BLaER1 treated with 17β-estradiol and CSF1 and Interleukin-3, amounts not matched to agents 10 nM and 100 nM (cell line): Measurements from ENCODE around the gene APOOL.

Source experiments
- H3K27ac ChIP-seq, 11 experiments: shearing (Covaris generic); formaldehyde crosslinking; 2 replicates each; pipeline ENCODE4 v1.8.1; 2022
- H3K27me3 ChIP-seq, 11 experiments: shearing (Covaris generic); formaldehyde crosslinking; 2 replicates each; pipeline ENCODE4 v1.8.1; 2022
- H3K36me3 ChIP-seq, 11 experiments: shearing (Covaris generic); formaldehyde crosslinking; 2 replicates each; pipeline ENCODE4 v1.8.1; 2022
- H3K4me1 ChIP-seq, 10 experiments: shearing (Covaris generic); formaldehyde crosslinking; 2 replicates each; pipeline ENCODE4 v1.8.1; 2022
- H3K4me2 ChIP-seq, 11 experiments: shearing (Covaris generic); formaldehyde crosslinking; 2 replicates each; pipeline ENCODE4 v1.8.1; 2022
- H3K4me3 ChIP-seq, 10 experiments: shearing (Covaris generic); formaldehyde crosslinking; 2 replicates each; pipeline ENCODE4 v1.8.1; 2022
- H3K9ac ChIP-seq, 11 experiments: shearing (Covaris generic); formaldehyde crosslinking; 2 replicates each; pipeline ENCODE4 v1.8.1; 2022
- H3K9me3 ChIP-seq, 11 experiments: shearing (Covaris generic); formaldehyde crosslinking; replicated peaks in 1 of 11; 2 replicates each; pipeline ENCODE4 v1.8.1; 2022
- H4K20me1 ChIP-seq, 11 experiments: shearing (Covaris generic); formaldehyde crosslinking; 2 replicates each; pipeline ENCODE4 v1.8.1; 2022
- Cebpa-rat ChIP-seq, 11 experiments: shearing (Covaris generic); IDR thresholded peaks; 2 replicates each; pipeline ENCODE4 v1.8.1; 2022

APOOL gene

DNA sequence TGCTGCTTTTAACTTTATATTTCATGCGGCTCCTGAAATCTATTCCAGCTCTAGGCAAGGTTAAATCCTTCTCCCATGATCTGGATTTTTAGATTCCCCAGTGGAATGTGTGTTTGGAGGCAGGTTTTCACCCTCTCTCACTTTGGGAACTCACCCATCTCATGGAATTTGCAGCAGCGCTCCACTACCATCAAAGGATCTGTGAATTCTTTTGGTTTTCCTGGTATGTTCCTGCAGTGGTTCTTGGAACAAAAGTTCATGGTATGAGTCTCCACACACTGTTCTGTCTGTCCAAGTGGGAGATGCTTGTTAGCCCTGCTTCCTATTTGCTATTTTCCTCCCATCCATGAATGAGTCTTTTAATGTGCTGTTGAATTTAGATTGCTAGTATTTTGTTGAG, 14.0 kb downstream of the APOOL start:
- peaks cover 31 to 60% (median 48%) of the 10 kb centered on the region in 11 experiments for H3K9me3 ChIP-seq
- H4K20me1 ChIP-seq = peaks cover 0 to 7% (median 0%) of the 10 kb centered on the region in 11 experiments; a peak in 1 of 22 replicates
- no peak overlapping the region for H3K9ac ChIP-seq
- no peak overlapping the region for H3K4me3 ChIP-seq
- no peak overlapping the region for H3K4me2 ChIP-seq
- no peak overlapping the region for H3K27ac ChIP-seq
- H3K4me1 ChIP-seq = no peaks in the 10 kb centered on the region
- peaks cover 0 to 22% (median 9%) of the 10 kb centered on the region in 11 experiments; a peak in 10 of 22 replicates for H3K36me3 ChIP-seq
- peaks cover 5 to 68% (median 56%) of the 10 kb centered on the region in 11 experiments; a peak in 20 of 22 replicates for H3K27me3 ChIP-seq
- TF ChIP-seq Cebpa-rat (IDR thresholded peaks at IDR 0.05) = no peak

GRCh38 chrX:85018471-85018870, 14.8 kb downstream of the APOOL start:
- H3K9ac ChIP-seq = no peak overlapping the region
- no peak for TF ChIP-seq Cebpa-rat (IDR thresholded peaks at IDR 0.05)
- peaks cover 0 to 7% (median 0%) of the 10 kb centered on the region in 11 experiments; a peak in 1 of 22 replicates for H4K20me1 ChIP-seq
- peaks cover 0 to 22% (median 9%) of the 10 kb centered on the region in 11 experiments; a peak in 10 of 22 replicates for H3K36me3 ChIP-seq
- no peak overlapping the region for H3K27ac ChIP-seq
- H3K4me1 ChIP-seq = no peaks in the 10 kb centered on the region
- H3K4me3 ChIP-seq = no peak overlapping the region
- H3K27me3 ChIP-seq = peaks cover 8 to 71% (median 57%) of the 10 kb centered on the region in 11 experiments; a peak in 20 of 22 replicates
- no peak overlapping the region for H3K4me2 ChIP-seq
- H3K9me3 ChIP-seq = peaks cover 31 to 58% (median 48%) of the 10 kb centered on the region in 11 experiments

DNA sequence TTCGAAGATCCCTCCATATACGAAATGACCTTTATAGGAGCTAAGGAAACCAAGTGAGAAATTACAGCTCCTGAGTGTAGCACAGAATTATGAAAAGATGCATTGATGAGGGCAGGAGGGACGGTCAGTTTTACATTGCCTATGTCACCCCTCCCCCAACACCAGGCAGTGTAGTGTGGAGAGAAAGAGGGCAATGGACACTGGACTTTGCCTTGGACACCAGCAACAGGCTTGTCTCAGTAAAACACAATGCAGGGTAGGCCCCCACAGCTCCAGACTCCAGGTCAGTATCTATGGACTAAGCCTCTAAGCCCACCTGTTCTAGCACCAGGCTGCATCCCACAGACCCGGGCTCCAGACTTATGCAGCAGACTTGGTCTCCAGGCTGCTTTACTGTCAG, 16.5 kb downstream of the APOOL start:
- Histone ChIP-seq H3K36me3 (peaks cover 0 to 22% (median 9%) of the 10 kb centered on the region in 11 experiments; a peak in 10 of 22 replicates), H4K20me1 (peaks cover 0 to 7% (median 0%) of the 10 kb centered on the region in 11 experiments; a peak in 2 of 22 replicates), H3K27ac (no peak overlapping the region), H3K4me1 (no peaks in the 10 kb centered on the region), H3K9ac (no peak overlapping the region), H3K4me2 (no peak overlapping the region), H3K9me3 (peaks cover 31 to 58% (median 48%) of the 10 kb centered on the region in 11 experiments), H3K27me3 (peaks cover 17 to 72% (median 58%) of the 10 kb centered on the region in 11 experiments; a peak in 21 of 22 replicates), H3K4me3 (no peak overlapping the region)
- TF ChIP-seq Cebpa-rat (IDR thresholded peaks at IDR 0.05) = no peak

DNA sequence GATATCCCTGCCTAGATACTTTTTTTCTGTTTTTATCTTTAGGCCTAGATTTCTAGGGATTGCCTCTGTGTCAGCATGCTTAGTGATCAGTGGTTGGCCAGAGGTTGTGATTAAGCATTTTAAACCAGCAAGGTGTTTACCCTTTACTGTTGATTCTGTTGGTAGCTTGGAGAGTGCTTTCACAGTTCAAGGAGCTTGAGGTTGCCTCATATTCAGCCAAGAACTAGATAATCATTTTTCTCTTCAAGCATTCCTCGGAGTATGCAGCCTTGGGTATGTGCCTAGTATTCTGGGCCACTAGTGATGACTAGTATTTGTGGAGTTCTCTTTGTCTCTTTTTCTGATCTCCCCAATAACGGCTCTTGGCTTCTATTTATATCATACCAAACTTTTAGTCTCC, 20.4 kb downstream of the APOOL start:
- H3K36me3 ChIP-seq = peaks cover 0 to 4% (median 0%) of the 10 kb centered on the region in 11 experiments; a peak in 3 of 22 replicates
- no peak overlapping the region for H3K4me3 ChIP-seq
- H4K20me1 ChIP-seq = peaks cover 0 to 12% (median 0%) of the 10 kb centered on the region in 11 experiments; a peak in 6 of 22 replicates
- peaks cover 45 to 84% (median 80%) of the 10 kb centered on the region in 11 experiments for H3K27me3 ChIP-seq
- no peak overlapping the region for H3K4me2 ChIP-seq
- no peak overlapping the region for H3K27ac ChIP-seq
- TF ChIP-seq Cebpa-rat (IDR thresholded peaks at IDR 0.05) = no peak
- no peaks in the 10 kb centered on the region for H3K4me1 ChIP-seq
- H3K9ac ChIP-seq = no peak overlapping the region
- peaks cover 9 to 36% (median 23%) of the 10 kb centered on the region in 11 experiments; a peak in 21 of 22 replicates for H3K9me3 ChIP-seq

DNA sequence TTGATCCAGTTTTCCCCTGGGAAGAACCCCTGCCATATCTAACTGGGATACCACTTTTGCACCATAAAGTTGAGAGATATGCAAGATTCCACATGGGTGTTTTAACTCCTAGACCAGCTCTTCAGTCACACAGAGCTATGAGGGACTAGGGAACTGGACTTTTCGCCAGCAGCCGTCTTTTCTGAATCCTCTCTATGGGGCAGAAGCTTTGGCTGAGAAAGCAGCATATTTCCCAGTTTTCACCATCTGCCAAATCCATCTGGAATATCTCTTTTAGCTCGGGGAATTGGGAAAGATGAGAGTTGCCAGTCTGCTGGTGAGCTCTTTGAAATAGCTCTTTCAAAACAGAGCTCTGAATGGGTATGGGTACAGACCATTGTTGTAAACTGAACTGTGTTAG, 20.9 kb downstream of the APOOL start:
- Histone ChIP-seq H3K27ac (no peak overlapping the region), H3K9me3 (peaks cover 4 to 31% (median 18%) of the 10 kb centered on the region in 11 experiments; a peak in 17 of 22 replicates), H3K4me3 (no peak overlapping the region), H3K36me3 (0 out of 22 replicates have a peak, but pooled peaks cover 0 to 4% (median 0%) of the 10 kb centered on the region in 11 experiments), H3K9ac (no peak overlapping the region), H3K27me3 (peaks cover 45 to 89% (median 85%) of the 10 kb centered on the region in 11 experiments), H4K20me1 (peaks cover 0 to 12% (median 0%) of the 10 kb centered on the region in 11 experiments; a peak in 6 of 22 replicates), H3K4me2 (no peak overlapping the region), H3K4me1 (no peaks in the 10 kb centered on the region)
- no peak for TF ChIP-seq Cebpa-rat (IDR thresholded peaks at IDR 0.05)

DNA sequence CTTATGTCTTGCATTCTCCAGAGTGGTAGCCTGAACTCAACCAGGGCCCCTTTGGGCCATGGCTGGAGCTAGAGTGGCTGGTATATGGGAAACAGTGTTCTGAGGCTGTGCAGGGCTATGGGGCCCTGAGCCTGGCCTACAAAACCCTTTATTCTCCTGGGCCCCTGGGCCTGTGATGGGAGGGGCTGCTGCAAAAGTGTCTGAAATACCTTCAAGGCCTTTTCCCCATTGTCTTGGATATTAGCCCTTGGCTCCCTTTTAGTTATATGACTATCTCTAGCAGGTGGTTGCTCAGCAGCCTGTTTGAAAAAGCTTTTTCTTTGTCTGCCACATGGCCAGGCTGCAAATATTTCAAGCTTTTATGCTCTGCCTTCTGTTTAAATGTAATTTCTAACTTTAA, 22.5 kb downstream of the APOOL start:
- Histone ChIP-seq H3K9ac (no peak overlapping the region), H3K4me1 (no peaks in the 10 kb centered on the region), H3K27ac (no peak overlapping the region), H4K20me1 (peaks cover 0 to 6% (median 0%) of the 10 kb centered on the region in 11 experiments; a peak in 5 of 22 replicates), H3K4me2 (no peak overlapping the region), H3K36me3 (0 out of 22 replicates have a peak, but pooled peaks cover 0 to 4% (median 0%) of the 10 kb centered on the region in 11 experiments), H3K27me3 (peaks cover 50 to 100% (median 97%) of the 10 kb centered on the region in 11 experiments), H3K4me3 (no peak overlapping the region), H3K9me3 (peaks cover 0 to 15% (median 7%) of the 10 kb centered on the region in 11 experiments; a peak in 10 of 22 replicates)
- TF ChIP-seq Cebpa-rat (IDR thresholded peaks at IDR 0.05) = no peak

DNA sequence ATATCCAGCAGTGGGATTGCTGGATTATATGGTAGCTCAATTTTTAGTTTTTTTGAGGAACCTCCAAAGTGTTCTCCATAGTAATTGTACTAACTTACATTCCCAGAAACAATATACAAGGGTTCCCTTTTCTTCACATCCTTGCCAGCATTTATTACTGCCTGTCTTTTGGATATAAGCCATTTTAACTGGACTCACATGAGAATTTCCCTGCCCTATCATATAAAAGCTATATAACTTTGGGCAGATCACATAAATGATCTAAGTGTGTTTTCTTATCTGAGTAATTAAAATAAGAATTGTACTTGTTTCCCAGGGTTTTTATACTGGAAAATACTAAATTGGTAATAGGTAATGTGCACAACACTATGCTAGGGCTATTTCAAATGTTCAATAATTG, 25.4 kb downstream of the APOOL start:
- H3K9me3 ChIP-seq = peaks cover 0 to 13% (median 5%) of the 10 kb centered on the region in 11 experiments; a peak in 5 of 22 replicates
- no peak overlapping the region for H3K9ac ChIP-seq
- peaks cover 0 to 5% (median 0%) of the 10 kb centered on the region in 11 experiments; a peak in 5 of 22 replicates for H4K20me1 ChIP-seq
- TF ChIP-seq Cebpa-rat (IDR thresholded peaks at IDR 0.05) = no peak
- no peak overlapping the region for H3K4me2 ChIP-seq
- H3K36me3 ChIP-seq = 0 out of 22 replicates have a peak, but pooled peaks cover 0 to 4% (median 0%) of the 10 kb centered on the region in 11 experiments
- no peak overlapping the region for H3K4me3 ChIP-seq
- no peaks in the 10 kb centered on the region for H3K4me1 ChIP-seq
- H3K27ac ChIP-seq = no peak overlapping the region
- peaks cover 49 to 98% (median 93%) of the 10 kb centered on the region in 11 experiments for H3K27me3 ChIP-seq

GRCh38 chrX:85031505-85031904, 27.8 kb downstream of the APOOL start:
- Histone ChIP-seq H3K9me3 (peaks cover 0 to 8% (median under 1%) of the 10 kb centered on the region in 11 experiments; a peak in 8 of 22 replicates), H3K4me1 (no peaks in the 10 kb centered on the region), H3K27ac (no peak overlapping the region), H4K20me1 (peaks cover 0 to 4% (median 0%) of the 10 kb centered on the region in 11 experiments; a peak in 1 of 22 replicates), H3K4me3 (no peak overlapping the region), H3K4me2 (no peak overlapping the region), H3K36me3 (no peaks in the 10 kb centered on the region), H3K9ac (no peak overlapping the region), H3K27me3 (peaks cover 41 to 97% (median 91%) of the 10 kb centered on the region in 11 experiments)
- TF ChIP-seq Cebpa-rat (IDR thresholded peaks at IDR 0.05) = no peak

DNA sequence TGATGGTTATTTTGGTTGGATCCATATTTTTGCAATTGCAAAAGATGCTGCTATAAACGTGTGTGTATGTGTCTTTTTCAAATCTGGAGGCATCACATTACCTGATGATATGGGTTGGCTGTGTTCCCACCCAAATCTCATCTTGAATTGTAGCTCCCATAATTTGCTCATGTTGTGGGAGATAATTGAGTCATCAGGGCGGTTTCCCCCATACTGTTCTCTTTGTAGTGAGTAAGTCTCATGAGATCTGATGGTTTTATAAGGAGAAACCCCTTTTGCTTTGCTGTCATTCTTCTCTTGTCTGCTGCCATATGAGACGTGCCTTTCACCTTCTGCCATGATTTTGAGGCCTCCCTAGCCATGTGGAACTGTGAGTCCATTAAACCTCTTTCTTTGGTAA, 33.4 kb downstream of the APOOL start:
- Histone ChIP-seq H3K9ac (no peak overlapping the region), H4K20me1 (peaks cover 0 to 14% (median 0%) of the 10 kb centered on the region in 11 experiments; a peak in 1 of 22 replicates), H3K27me3 (peaks cover 52 to 96% (median 92%) of the 10 kb centered on the region in 11 experiments; a peak in 21 of 22 replicates), H3K9me3 (peaks cover 37 to 51% (median 47%) of the 10 kb centered on the region in 11 experiments), H3K4me1 (no peaks in the 10 kb centered on the region), H3K27ac (no peak overlapping the region), H3K4me2 (no peak overlapping the region), H3K36me3 (no peaks in the 10 kb centered on the region), H3K4me3 (no peak overlapping the region)
- TF ChIP-seq Cebpa-rat (IDR thresholded peaks at IDR 0.05) = no peak
